Activated CD4-positive, alpha-beta T cell treated with anti-CD3 and anti-CD28 coated beads, Interleukin-2, amount 10 ng/mL, durations not matched to agents 7 days and 5 days (primary cell): ENCODE measurements around the gene COL13A1. TPM values are rescaled to one million over a fixed set of nuclear protein-coding genes. Genes with fewer than 3 reads are reported as not detected.

Experiments
- total RNA-seq, 2 experiments: library from RNA; stranded (reverse); gene quantifications; one replicate each; pipeline ENCODE4 v1.2.3, GENCODE V29; 2021

Gene COL13A1
- total RNA-seq, 2 experiments from 2014 or later: not detected

Other genes starting within 250 kb of the COL13A1 start
- not detected for gene NEUROG3, start 228.5 kb upstream of the COL13A1 start, total RNA-seq
- 1 to 10 TPM; 3.4 to 4.2 TPM for gene FAM241B, start 171.7 kb upstream of the COL13A1 start, total RNA-seq